Occipital lobe (tissue), 3 donors: ENCODE data around the gene RILPL1. TPM values are rescaled to one million over a fixed set of nuclear protein-coding genes. Genes with fewer than 3 reads are reported as not detected.
"Not testable (repeated sequence)": the region's sequence is repeated elsewhere in the genome, so short reads cannot be mapped to it uniquely, and the experiment has no call there.

ENCODE experiments used
- DNase-seq: peaks from one replicate; lab custom pipeline; 2025; lab: John Stamatoyannopoulos, UW
- small RNA-seq: library from RNA; depleted of rRNA; stranded (forward); fragments of <200 nt; gene quantifications from one replicate; pipeline ENCODE3, GENCODE V24; 2014
- total RNA-seq: library from RNA; depleted of rRNA; stranded (reverse); fragments of >200 nt; gene quantifications from one replicate; pipeline ENCODE4 v1.2.3, GENCODE V29; 2014

The RILPL1 gene
- total RNA-seq, 1 donor from 2014 or later: 4.8 TPM

GRCh38 chr12:123429101-123429500 is 104.4 kb downstream of the RILPL1 start:
- not testable (repeated sequence) for DNase-seq

- DNase-seq: no peak
These were observed 104.9 kb downstream of the RILPL1 start for GRCh38 chr12:123428591-123428990.

GRCh38 chr12:123427036-123427769 is 106.3 kb downstream of the RILPL1 start:
- DNase-seq: no peak

GRCh38 chr12:123421314-123421713 is 112.2 kb downstream of the RILPL1 start:
- DNase-seq: no peak

Small RNAs within 50 kb of the gene (small RNA-seq; reads per million reads assigned to genes)
- gene AC145423.2 (not detected), gene MIR3908 (not detected)

Other genes with a start within 250 kb of the RILPL1 start
- 48.4 TPM for gene SBNO1, start 168.9 kb downstream of the RILPL1 start, total RNA-seq
- gene KMT5A, start 149.6 kb downstream of the RILPL1 start, total RNA-seq: 31.5 TPM
- 0.78 TPM for gene RILPL2, start 97.0 kb downstream of the RILPL1 start, total RNA-seq
- gene SNRNP35, start 75.6 kb downstream of the RILPL1 start, total RNA-seq: 25.4 TPM
- gene TMED2, start 50.8 kb upstream of the RILPL1 start, total RNA-seq: 244 TPM
- gene DDX55, start 68.4 kb upstream of the RILPL1 start, total RNA-seq: 21.5 TPM
- 27.1 TPM for gene EIF2B1, start 100.0 kb upstream of the RILPL1 start, total RNA-seq
- 38.7 TPM for gene GTF2H3, start 100.1 kb upstream of the RILPL1 start, total RNA-seq
- gene TCTN2, start 137.4 kb upstream of the RILPL1 start, total RNA-seq: 17.9 TPM
- gene ATP6V0A2, start 178.6 kb upstream of the RILPL1 start, total RNA-seq: 32.4 TPM
- gene DNAH10, start 228.6 kb upstream of the RILPL1 start, total RNA-seq: 22.6 TPM